GM10847 (cell line): ENCODE data around the gene PARD3B.

Source experiments
- POLR2A ChIP-seq: IDR thresholded peaks from 2 replicates; pipeline ENCODE4 v1.6.1; 2011; ENCODE audit not compliant: insufficient read length; ENCODE audit errors: extremely low read depth

PARD3B gene

GRCh38 chr2:204871231-204871953 is 326.1 kb downstream of the PARD3B start:
- TF ChIP-seq POLR2A: no peak

GRCh38 chr2:204876311-204876710 is 331.0 kb downstream of the PARD3B start:
- no peak for TF ChIP-seq POLR2A

- TF ChIP-seq POLR2A: no peak
These were observed 332.4 kb downstream of the PARD3B start for GRCh38 chr2:204877691-204878090.

GRCh38 chr2:204880928-204881327 is 335.7 kb downstream of the PARD3B start:
- no peak for TF ChIP-seq POLR2A

GRCh38 chr2:204881655-204882054 is 336.4 kb downstream of the PARD3B start:
- no peak for TF ChIP-seq POLR2A

GRCh38 chr2:204885747-204886146 is 340.5 kb downstream of the PARD3B start:
- TF ChIP-seq POLR2A: no peak

GRCh38 chr2:204886713-204887112 is 341.4 kb downstream of the PARD3B start:
- no peak for TF ChIP-seq POLR2A

GRCh38 chr2:204888222-204888621 is 342.9 kb downstream of the PARD3B start:
- no peak for TF ChIP-seq POLR2A

- TF ChIP-seq POLR2A: no peak
These were observed 345.4 kb downstream of the PARD3B start for GRCh38 chr2:204890680-204891079.

GRCh38 chr2:204891739-204892138 is 346.5 kb downstream of the PARD3B start:
- TF ChIP-seq POLR2A: no peak

- TF ChIP-seq POLR2A: no peak
These were observed 347.4 kb downstream of the PARD3B start for GRCh38 chr2:204892506-204893255.

- no peak for TF ChIP-seq POLR2A
These were observed 350.9 kb downstream of the PARD3B start for GRCh38 chr2:204896146-204896545.

GRCh38 chr2:204897561-204897960 is 352.3 kb downstream of the PARD3B start:
- TF ChIP-seq POLR2A: no peak

GRCh38 chr2:204898928-204899640 is 353.8 kb downstream of the PARD3B start:
- TF ChIP-seq POLR2A: no peak

- no peak for TF ChIP-seq POLR2A
These were observed 354.7 kb downstream of the PARD3B start for GRCh38 chr2:204899983-204900382.

- no peak for TF ChIP-seq POLR2A
These were observed 355.2 kb downstream of the PARD3B start for GRCh38 chr2:204900487-204900886.
